Activated naive CD4-positive, alpha-beta T cell treated with anti-CD3 and anti-CD28 coated beads for 36 hours (primary cell): Measurements from ENCODE around the gene TPK1. TPM values are rescaled to one million over a fixed set of nuclear protein-coding genes. Genes with fewer than 3 reads are reported as not detected.

Experiments
- CTCF ChIA-PET: fragments of 350-600 bp; sonication (Branson Sonifier 250); formaldehyde crosslinking; loops from one replicate; lab custom pipeline; 2021; ENCODE audit warnings: antibody characterized with exemption; lab: Charles Lee
- DNase-seq: peaks from one replicate; pipeline ENCODE4 v3.0.0-alpha.2; 2020
- H3K27ac Mint-ChIP-seq: one replicate; pipeline ENCODE4 v1.8.0; 2021; ENCODE audit warnings: mild to moderate bottlenecking, mixed read lengths
- H3K27me3 Mint-ChIP-seq: one replicate; pipeline ENCODE4 v1.8.0; 2021; ENCODE audit warnings: low read depth, mixed read lengths
- H3K36me3 Mint-ChIP-seq: one replicate; pipeline ENCODE4 v1.8.0; 2021; ENCODE audit warnings: low read depth, mixed read lengths
- H3K4me1 Mint-ChIP-seq: one replicate; pipeline ENCODE4 v1.8.0; 2021; ENCODE audit warnings: low read depth, mixed read lengths
- H3K4me3 Mint-ChIP-seq: one replicate; pipeline ENCODE4 v1.8.0; 2021; ENCODE audit warnings: mild to moderate bottlenecking, moderate library complexity, mixed read lengths
- H3K9me3 Mint-ChIP-seq: one replicate; pipeline ENCODE4 v1.8.0; 2021; ENCODE audit warnings: mixed read lengths
- intact Hi-C: fragments of 100-400 bp; cut with micrococcal nuclease; formaldehyde crosslinking; loops from one replicate; pipeline ENCODE4 v1.15.1; 2023
- total RNA-seq, 2 experiments: library from RNA; stranded (reverse); gene quantifications; one replicate each; pipeline ENCODE4 v1.2.3, GENCODE V29; 2021

TPK1 gene
- 10 to 100 TPM; 26.4 to 28.6 TPM for total RNA-seq

DNA sequence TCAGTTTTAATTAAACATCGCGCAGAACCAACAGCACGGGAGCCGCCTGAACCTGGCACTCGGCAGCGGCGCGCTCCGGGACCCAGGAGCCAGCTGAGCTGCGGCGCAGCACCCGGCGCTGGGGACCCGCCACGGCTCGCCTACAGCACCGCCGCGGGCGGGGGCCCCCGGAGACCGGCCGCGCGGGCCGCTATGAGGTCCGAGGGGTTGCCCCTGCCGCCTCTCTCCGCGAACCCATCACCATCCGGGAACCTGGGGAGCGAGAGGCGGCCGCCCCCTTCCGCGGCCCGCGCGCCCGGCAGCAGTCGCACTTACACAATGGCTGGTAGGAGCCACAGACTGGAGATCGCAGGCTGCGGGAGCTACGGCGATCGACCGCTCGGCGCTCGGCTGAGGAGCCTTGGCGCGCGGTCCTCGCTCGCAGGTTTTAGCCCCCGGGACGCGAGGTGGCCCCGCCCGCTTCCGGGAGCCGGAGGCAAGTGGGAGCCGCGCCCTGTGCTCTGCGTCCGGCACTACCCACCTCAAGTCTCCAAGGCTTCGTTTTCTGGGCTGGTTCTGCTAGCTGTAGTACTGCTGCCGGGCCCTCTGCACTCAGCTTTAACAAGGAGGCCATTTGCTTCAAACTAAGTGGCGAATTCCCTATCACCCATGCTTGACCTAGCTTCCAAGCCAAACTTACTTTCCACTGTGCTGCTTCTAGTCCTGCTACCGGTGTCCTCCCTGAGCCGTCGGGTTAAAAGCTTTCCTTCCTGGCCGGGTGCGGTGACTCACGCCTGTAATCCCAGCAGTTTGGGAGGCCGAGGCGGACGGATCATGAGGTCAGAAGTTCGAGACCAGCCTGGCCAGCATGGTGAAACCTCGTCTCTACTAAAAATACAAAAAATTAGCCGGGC, at the start of gene TPK1:
TSS of gene TPK1 (minus strand) at position 402 of the 893 bp plus-strand sequence. CDS start 451 bp downstream, outside the sequence.
- peaks cover 17% of the 10 kb centered on the region for H3K36me3 Mint-ChIP-seq
- peak within 1 kb of the TSS; percentile 92 for H3K4me3 Mint-ChIP-seq
- H3K27me3 Mint-ChIP-seq = no peaks in the 10 kb centered on the region
- H3K4me1 Mint-ChIP-seq = peaks cover 39% of the 10 kb centered on the region
- intact Hi-C loops = loop anchor here (1.0 to 10.0 kb wide), 7 partner anchors 15 to 1571 kb away; partner anchors contain the start of gene GSTK1
- peaks cover 5% of the 10 kb centered on the region for H3K9me3 Mint-ChIP-seq
- peak within 1 kb of the TSS; percentile 99 for H3K27ac Mint-ChIP-seq
- peak; percentile 90 for DNase-seq
- CTCF ChIA-PET = interaction anchor here (0.5 to 3.0 kb wide), 11 partner anchors 9 to 121 kb away, joined by 3 to 30 read pairs (median 4); no protein-coding TSS in a partner anchor

DNA sequence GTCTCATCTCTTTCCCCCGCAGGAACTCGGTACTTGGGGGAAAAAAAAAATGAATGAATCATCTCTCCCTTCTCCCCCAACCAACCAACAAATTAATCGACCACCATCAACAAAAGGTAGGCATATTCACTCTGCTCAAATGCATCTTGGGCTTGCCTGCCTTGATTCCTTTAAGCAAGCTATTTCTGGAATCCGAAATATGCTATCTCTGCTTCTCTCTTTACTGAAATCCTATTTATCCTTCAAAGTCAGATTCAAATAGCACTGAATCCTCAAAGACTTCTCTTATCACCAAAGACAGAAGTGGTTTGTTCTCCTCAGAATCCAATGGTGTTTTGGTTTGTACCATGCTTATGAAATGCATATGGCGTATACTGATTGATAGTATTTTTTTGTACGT, 49.6 kb upstream of the TPK1 start:
- no peak for DNase-seq
- H3K4me1 Mint-ChIP-seq = no peaks in the 10 kb centered on the region
- intact Hi-C loops = no loop called here
- no peaks in the 10 kb centered on the region for H3K36me3 Mint-ChIP-seq
- H3K27ac Mint-ChIP-seq = no peak overlapping the region
- CTCF ChIA-PET = no interaction called here
- no peaks in the 10 kb centered on the region for H3K9me3 Mint-ChIP-seq
- no peaks in the 10 kb centered on the region for H3K27me3 Mint-ChIP-seq
- H3K4me3 Mint-ChIP-seq = no peak overlapping the region

DNA sequence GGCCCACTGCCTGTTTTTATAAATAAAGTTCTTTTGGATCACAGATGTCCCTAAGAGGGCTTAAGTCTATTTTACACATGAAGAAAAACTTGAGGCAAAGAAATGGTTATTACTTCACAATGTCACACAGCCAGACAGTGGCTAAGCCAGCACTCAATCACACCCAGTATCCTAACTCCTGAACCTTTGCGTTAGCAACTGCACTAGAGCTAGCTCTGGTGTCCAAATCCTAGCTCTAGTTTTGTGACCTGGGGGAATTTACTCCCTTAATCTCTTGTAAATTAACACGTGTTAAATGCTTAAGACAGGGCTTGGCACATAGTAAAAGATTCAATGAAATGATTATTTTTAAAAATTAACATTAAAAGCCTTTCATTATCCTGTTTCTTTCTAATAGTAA, 49.0 kb upstream of the TPK1 start:
- Mint-ChIP-seq H3K27ac (no peak overlapping the region), H3K27me3 (no peaks in the 10 kb centered on the region), H3K36me3 (no peaks in the 10 kb centered on the region), H3K9me3 (no peaks in the 10 kb centered on the region), H3K4me3 (no peak overlapping the region), H3K4me1 (no peaks in the 10 kb centered on the region)
- DNase-seq = no peak
- intact Hi-C loops = no loop called here
- CTCF ChIA-PET = no interaction called here

DNA sequence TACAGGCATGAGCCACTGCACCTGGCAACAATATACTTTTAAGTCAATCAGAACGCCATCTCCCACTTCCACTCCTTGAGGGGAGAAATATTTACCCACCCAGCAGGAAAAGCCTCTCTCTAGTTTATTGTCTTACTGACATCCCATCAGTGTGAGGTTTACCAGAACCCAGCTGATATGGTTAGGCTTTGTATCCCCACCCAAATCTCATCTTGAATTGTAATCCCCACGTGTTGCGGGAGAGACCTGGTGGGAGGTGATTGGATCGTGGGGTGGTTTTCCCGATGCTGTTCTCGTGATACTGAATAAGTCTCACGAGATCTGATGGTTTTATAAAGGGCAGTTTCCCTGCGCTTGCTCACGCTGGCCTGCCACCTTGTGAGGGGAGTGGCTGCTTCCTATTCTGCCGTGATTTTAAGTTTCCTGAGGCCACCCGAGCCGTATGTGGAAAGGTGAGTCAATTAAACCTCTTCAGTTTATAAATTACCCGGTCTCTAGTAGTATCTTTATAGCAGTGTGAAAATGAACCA, 37.5 kb upstream of the TPK1 start:
- H3K36me3 Mint-ChIP-seq = no peaks in the 10 kb centered on the region
- CTCF ChIA-PET = no interaction called here
- intact Hi-C loops = no loop called here
- no peak overlapping the region for H3K4me3 Mint-ChIP-seq
- H3K9me3 Mint-ChIP-seq = no peaks in the 10 kb centered on the region
- no peaks in the 10 kb centered on the region for H3K4me1 Mint-ChIP-seq
- no peak for DNase-seq
- no peaks in the 10 kb centered on the region for H3K27me3 Mint-ChIP-seq
- no peak overlapping the region for H3K27ac Mint-ChIP-seq

DNA sequence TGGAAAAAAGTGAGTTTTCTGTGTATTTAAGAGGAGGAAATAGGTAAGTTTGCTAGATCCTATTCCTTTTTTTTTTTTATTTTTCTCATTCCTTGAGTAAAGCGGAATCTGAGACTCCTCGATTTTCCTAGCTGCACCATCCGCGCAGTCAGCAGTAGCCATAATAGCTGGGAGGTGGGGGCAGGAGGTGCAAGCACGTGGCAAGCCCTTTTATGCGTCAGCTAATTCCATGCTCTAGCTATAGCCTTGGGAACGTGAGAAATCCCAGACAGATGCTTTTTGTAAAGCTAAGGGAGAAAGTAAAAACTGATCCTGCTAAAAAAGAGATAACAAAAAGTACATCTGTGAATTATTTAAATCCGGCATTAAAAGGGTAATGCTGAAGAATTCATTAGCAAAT, 33.2 kb upstream of the TPK1 start:
- no peaks in the 10 kb centered on the region for H3K36me3 Mint-ChIP-seq
- no peak overlapping the region for H3K27ac Mint-ChIP-seq
- no peaks in the 10 kb centered on the region for H3K9me3 Mint-ChIP-seq
- intact Hi-C loops = no loop called here
- no peak for DNase-seq
- CTCF ChIA-PET = no interaction called here
- H3K27me3 Mint-ChIP-seq = no peaks in the 10 kb centered on the region
- no peaks in the 10 kb centered on the region for H3K4me1 Mint-ChIP-seq
- no peak overlapping the region for H3K4me3 Mint-ChIP-seq

DNA sequence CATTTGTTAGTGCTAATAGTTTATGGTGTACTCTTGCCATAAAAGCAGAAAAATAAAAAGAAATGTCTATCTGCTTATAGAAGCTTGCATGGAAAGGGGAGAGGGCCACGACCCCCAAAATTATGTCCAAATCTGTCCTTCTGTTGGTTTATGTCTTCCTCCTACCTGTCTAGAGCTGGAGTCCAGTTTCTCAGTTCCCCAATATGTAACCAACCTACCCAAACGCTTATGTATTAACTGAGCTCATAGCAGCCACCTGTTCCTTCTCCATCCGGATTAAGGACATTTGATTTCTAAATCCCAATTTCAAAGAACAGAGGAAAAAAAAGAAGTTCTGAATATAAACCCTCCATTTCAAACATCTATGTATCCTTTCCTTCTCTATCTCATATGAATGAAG, 30.3 kb upstream of the TPK1 start:
- H3K27ac Mint-ChIP-seq = no peak overlapping the region
- H3K36me3 Mint-ChIP-seq = no peaks in the 10 kb centered on the region
- intact Hi-C loops = no loop called here
- no peak overlapping the region for H3K4me3 Mint-ChIP-seq
- H3K9me3 Mint-ChIP-seq = no peaks in the 10 kb centered on the region
- CTCF ChIA-PET = interaction anchor here (1.0 kb wide), 1 partner anchor 15 kb away, joined by 4 read pairs; no protein-coding TSS in a partner anchor
- no peaks in the 10 kb centered on the region for H3K27me3 Mint-ChIP-seq
- H3K4me1 Mint-ChIP-seq = no peaks in the 10 kb centered on the region
- no peak for DNase-seq

DNA sequence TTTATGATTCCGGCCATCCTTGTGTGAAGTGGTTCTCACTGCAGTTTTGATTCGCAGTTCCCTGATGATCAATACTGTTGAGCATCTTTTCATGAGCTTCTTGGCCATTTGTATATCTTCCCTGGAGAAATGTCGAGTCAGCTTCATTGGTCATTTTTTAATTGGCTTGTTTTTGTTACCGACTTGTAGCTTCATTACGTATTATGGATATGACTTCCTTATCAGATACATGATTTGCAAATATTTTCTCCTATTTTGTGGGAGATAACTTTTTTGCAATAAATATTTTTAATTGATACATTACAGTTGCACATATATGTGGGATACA, 27.4 kb upstream of the TPK1 start:
- no peak overlapping the region for H3K4me3 Mint-ChIP-seq
- CTCF ChIA-PET = interaction anchor here (1.3 kb wide), 1 partner anchor 8 kb away, joined by 5 read pairs; no protein-coding TSS in a partner anchor
- H3K9me3 Mint-ChIP-seq = no peaks in the 10 kb centered on the region
- no peaks in the 10 kb centered on the region for H3K4me1 Mint-ChIP-seq
- no peak for DNase-seq
- H3K36me3 Mint-ChIP-seq = no peaks in the 10 kb centered on the region
- no peaks in the 10 kb centered on the region for H3K27me3 Mint-ChIP-seq
- H3K27ac Mint-ChIP-seq = no peak overlapping the region
- intact Hi-C loops = no loop called here

DNA sequence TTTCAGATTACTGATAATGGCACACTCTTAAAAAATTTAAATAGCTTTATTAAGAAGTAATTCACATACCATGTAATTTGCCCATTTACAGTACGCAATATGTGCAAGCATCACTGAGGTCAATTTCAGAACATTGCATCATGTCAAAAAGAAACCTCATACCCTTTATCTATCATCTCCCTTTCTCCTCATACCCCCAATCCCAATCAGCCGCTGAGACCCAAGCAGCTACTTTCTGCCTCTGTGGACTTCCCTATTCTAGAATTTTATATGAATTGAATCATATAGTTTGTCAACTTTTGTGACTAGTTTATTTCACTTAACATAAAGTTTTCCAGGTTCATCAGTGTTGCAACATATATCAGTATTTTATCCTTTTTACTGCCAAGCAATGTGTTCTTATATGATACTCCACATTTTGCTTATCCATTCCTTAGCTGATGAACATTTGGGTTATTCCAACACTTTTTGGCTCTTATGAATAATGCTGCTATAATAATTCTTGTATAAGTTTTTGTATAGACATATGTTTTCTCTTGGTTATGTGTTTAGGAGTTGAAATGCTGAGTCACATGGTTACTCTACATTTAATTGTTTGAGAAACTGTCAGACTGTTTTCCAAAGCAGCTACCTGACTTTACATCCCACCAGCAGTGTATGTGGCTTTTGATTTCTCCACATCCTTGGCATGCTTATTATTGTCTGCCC, 26.9 kb upstream of the TPK1 start:
- Mint-ChIP-seq H3K4me3 (no peak overlapping the region), H3K27me3 (no peaks in the 10 kb centered on the region), H3K4me1 (no peaks in the 10 kb centered on the region), H3K27ac (no peak overlapping the region), H3K36me3 (no peaks in the 10 kb centered on the region), H3K9me3 (no peaks in the 10 kb centered on the region)
- no peak for DNase-seq
- CTCF ChIA-PET = interaction anchor here (0.6 to 1.3 kb wide), 2 partner anchors 7 to 121 kb away, joined by 4 to 5 read pairs; no protein-coding TSS in a partner anchor
- intact Hi-C loops = no loop called here

DNA sequence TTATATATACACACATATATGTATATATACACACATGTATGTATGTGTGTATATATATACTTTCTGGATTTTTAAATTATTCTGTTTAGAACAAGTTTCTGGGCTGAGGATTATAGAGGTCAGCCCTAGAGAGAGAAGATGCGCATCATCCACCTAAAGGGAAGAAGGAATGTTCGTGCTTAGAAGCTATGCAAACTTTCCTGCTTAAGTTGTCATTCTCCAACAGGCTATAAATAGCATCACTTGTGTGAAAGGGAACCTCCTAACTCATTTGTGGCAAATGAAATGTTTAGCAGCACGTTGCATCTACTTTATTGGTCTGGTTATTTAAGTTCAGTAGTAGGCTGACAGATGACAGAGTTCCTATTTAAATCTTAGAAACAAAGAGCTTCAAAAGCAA, 23.9 kb upstream of the TPK1 start:
- no peak overlapping the region for H3K4me3 Mint-ChIP-seq
- CTCF ChIA-PET = no interaction called here
- no peaks in the 10 kb centered on the region for H3K36me3 Mint-ChIP-seq
- no peaks in the 10 kb centered on the region for H3K4me1 Mint-ChIP-seq
- no peaks in the 10 kb centered on the region for H3K27me3 Mint-ChIP-seq
- intact Hi-C loops = no loop called here
- no peak for DNase-seq
- no peak overlapping the region for H3K27ac Mint-ChIP-seq
- H3K9me3 Mint-ChIP-seq = no peaks in the 10 kb centered on the region

DNA sequence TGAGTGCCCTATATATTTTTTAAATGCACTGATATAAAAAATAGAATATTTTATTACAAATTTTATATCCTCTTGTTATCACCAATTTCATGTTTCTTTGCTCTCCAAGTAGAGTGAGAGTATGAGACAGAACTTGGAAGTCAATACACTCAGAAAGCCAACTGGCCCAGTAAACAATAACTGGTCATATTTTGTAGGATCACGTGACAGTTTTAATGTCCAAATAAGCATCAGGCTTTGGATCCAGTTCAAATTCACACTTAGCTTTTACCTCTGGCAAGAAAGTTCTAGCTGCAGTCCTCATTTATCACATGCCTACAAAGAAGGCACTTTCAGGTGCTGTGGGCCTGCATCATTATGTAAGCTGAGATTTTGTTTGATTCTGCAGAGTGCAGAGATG, 21.6 kb upstream of the TPK1 start:
- Mint-ChIP-seq H3K4me3 (no peak overlapping the region), H3K27ac (no peak overlapping the region), H3K36me3 (no peaks in the 10 kb centered on the region), H3K9me3 (no peaks in the 10 kb centered on the region), H3K27me3 (no peaks in the 10 kb centered on the region), H3K4me1 (no peaks in the 10 kb centered on the region)
- no peak for DNase-seq
- CTCF ChIA-PET = interaction anchor here (0.9 kb wide), 1 partner anchor 180 kb away, joined by 3 read pairs; no protein-coding TSS in a partner anchor
- intact Hi-C loops = no loop called here

DNA sequence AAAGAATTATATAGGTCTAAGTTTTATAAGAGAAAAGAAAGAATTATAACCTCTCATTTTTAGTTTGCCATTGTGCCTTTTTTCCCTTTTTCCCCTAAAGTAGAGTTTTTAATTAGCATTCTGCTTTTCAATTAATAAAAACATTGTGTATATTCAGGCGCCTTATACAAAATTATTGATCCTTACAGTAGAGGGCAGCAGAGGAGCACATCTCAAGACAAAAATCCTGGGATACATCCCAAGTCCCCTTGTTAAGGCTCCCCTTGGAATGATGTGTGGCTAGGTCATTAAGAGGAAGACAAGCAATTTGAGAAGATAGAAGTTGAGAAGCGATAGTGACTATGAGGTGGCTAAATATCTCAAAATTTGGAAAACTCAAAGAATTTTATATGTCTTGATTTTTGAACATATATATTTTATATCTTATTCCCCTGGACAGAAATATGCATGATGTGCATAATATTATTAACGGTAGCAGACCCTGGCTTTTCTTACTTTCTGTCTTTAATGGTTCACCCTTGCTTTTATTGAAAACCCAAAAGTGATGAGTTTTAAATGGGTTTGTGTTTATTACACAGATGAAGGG, 19.1 kb upstream of the TPK1 start:
- CTCF ChIA-PET = interaction anchor here (0.7 to 1.1 kb wide), 2 partner anchors 9 to 16 kb away, joined by 3 to 5 read pairs; no protein-coding TSS in a partner anchor
- no peaks in the 10 kb centered on the region for H3K36me3 Mint-ChIP-seq
- no peaks in the 10 kb centered on the region for H3K27me3 Mint-ChIP-seq
- H3K9me3 Mint-ChIP-seq = peaks cover 2% of the 10 kb centered on the region
- H3K4me1 Mint-ChIP-seq = no peaks in the 10 kb centered on the region
- DNase-seq = no peak
- H3K4me3 Mint-ChIP-seq = no peak overlapping the region
- intact Hi-C loops = loop anchor here (1.0 kb wide), 1 partner anchor 1235 kb away; no protein-coding TSS in a partner anchor
- H3K27ac Mint-ChIP-seq = no peak overlapping the region

DNA sequence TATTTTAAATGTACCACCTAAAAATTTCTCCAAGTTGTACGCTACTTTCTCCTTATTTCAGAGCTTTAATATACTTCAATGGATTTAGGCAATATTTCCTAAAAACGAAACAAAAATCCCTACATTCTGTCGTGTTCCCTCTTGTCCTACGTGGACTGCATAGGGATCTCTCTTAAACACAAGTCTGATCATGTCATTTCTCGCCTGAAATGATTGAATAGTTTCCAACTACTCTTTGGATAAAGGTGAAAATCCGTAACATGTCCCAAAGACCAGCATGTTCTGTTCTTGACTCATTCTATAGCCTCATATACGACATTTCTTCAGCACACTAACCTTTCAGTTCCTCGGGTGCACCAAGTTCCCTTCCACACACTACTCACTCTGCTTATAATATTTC, 17.7 kb upstream of the TPK1 start:
- CTCF ChIA-PET = interaction anchor here (0.6 kb wide), 1 partner anchor 135 kb away, joined by 3 read pairs; no protein-coding TSS in a partner anchor
- Mint-ChIP-seq H3K36me3 (peaks cover 3% of the 10 kb centered on the region), H3K27me3 (no peaks in the 10 kb centered on the region), H3K9me3 (peaks cover 5% of the 10 kb centered on the region), H3K4me3 (no peak overlapping the region), H3K4me1 (no peaks in the 10 kb centered on the region), H3K27ac (no peak overlapping the region)
- DNase-seq = no peak
- intact Hi-C loops = no loop called here
